KOPT-K1 (cell line): ENCODE measurements around the gene MAN2B2.
"Not testable (repeated sequence)": the region's sequence is repeated elsewhere in the genome, so short reads cannot be mapped to it uniquely, and the experiment has no call there.

ENCODE experiments used
- H3K27ac ChIP-seq: fragments of 200-600 bp; sonication (generic); 2 replicates; pipeline ENCODE4 v1.5.1; 2016; ENCODE audit warnings: antibody characterized with exemption, mild to moderate bottlenecking, low read depth, low read length; ENCODE audit not compliant: poor library complexity, severe bottlenecking
- H3K36me3 ChIP-seq: fragments of 200-600 bp; sonication (generic); 2 replicates; pipeline ENCODE4 v1.5.1; 2017; ENCODE audit warnings: antibody characterized with exemption, mild to moderate bottlenecking, low read length, moderate library complexity; ENCODE audit not compliant: insufficient read depth
- H3K9me3 ChIP-seq: fragments of 200-600 bp; sonication (generic); 2 replicates; pipeline ENCODE4 v1.5.1; 2017; ENCODE audit warnings: antibody characterized with exemption, low read length, mild to moderate bottlenecking; ENCODE audit not compliant: insufficient read depth, poor library complexity, severe bottlenecking

Gene MAN2B2

DNA sequence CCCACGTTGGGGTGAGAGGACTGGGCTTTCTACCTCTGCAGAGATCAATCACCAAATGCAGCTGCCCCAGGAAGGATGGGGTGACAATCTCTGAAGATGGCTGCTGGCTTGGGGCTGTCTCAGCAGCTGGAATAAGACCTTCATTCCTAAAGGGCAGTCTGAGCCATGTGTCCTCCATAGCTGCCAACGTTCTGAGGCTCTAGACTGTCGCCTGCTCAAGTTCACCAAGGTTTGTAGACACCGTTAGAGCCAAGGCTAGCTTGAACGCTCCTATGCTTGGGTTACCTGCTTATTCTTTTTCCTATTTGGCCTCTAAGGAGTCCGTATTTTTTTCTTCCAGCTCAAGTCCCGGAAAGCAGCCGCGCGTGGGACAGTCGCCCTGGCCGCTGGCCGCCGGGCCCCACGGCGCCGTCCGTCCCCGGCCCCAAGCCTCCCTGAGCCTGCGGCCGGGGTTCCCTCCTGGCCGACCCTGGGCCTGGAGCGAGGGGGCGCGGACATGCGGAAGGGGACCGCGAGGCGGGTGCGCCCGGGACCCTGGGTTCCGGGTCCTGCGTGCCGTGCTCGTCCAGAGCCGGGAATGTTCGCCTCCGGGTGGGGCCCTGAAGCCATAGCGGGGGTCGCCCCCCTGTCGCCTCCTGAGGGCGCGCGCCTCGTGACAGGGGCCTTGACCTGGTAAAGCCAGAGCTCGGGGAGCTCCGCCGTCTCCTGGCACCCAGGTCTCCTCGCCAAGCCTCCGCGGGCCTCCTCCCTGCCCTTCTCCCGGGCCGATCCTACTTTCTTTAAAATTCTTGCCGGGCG lies 88.8 kb downstream of the MAN2B2 start:
- Histone ChIP-seq H3K9me3 (no peaks in the 10 kb centered on the region), H3K36me3 (no peaks in the 10 kb centered on the region), H3K27ac (no peak overlapping the region)

DNA sequence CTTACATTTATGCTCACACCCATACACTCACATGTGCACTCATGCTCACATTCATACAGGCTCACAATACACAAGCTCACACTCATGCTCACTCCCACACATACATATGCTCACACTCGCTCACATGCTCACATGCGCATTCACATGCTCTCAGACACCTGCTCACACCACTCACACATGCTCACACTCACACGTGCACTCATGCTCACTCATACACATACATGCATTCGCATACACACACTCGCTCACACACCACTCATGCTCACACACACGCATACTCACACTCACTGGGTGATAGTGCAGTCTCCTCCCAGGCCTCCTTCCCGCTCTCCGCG lies 90.3 kb downstream of the MAN2B2 start:
- H3K36me3 ChIP-seq = no peaks in the 10 kb centered on the region
- no peaks in the 10 kb centered on the region for H3K9me3 ChIP-seq
- H3K27ac ChIP-seq = no peak overlapping the region

DNA sequence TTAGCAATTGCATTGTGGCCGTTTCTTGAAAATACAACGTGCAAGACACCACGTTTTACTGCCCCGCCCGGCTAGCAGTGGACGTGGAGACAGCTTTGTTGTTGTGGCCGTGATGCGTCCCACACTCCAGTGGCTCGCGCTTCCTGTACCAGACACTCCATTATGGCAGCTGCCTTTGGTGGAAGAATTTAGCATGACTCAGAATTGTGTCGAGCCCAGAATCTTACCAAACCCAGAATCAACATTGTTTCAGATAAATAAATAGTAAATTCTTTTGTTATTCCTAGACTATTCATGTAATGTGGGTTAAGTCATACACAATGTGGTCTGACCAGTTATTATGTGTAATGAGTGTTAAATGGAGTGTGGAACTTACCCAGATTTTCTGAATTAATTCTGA lies 93.4 kb downstream of the MAN2B2 start:
- no peak overlapping the region for H3K27ac ChIP-seq

DNA sequence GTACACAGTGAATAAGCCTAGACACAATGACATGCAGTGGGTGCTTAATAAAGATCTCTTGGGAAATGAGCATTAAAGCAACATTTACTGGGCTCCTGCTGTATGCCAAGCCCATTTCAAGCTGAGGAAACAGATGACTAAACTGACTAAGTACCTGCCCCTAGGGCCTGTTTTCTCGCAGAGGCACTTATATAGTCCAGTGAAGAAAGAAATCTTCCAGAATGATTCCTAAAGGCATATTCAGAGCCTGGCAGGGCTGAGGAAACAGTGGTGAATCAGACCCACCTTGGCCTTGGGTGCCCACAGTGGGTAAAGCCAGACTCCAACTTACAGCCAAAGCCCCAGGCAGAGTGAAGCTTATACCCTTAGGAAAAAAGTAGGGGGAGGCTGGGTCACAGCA lies 96.7 kb downstream of the MAN2B2 start:
- Histone ChIP-seq H3K36me3 (peaks cover 19% of the 10 kb centered on the region), H3K9me3 (peaks cover 4% of the 10 kb centered on the region), H3K27ac (no peak overlapping the region)

More for the DNA sequence above, 93.4 kb downstream of the MAN2B2 start:
- H3K9me3 ChIP-seq = peaks cover 4% of the 10 kb centered on the region
- H3K36me3 ChIP-seq = no peaks in the 10 kb centered on the region

DNA sequence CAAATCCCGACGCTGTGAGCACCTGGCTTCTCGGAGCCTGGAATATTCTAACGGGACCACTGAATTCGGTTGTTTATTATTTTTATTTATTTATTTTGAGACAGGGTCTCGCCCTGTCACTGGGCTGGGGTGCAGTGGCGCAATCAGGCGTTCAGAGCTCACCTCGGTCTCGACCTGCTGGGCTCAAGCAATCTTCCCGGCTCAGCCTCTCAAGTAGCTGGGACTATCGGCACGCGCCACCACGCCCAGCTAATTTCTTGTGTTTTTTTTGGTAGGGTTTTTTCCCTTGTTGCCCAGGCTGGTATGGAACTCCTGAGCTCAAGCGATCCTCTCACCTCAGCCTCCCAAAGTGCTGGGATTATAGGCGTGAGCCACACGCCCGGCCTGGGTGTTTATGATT lies 97.1 kb downstream of the MAN2B2 start:
- Histone ChIP-seq H3K36me3 (peaks cover 24% of the 10 kb centered on the region), H3K27ac (no peak overlapping the region), H3K9me3 (peaks cover 4% of the 10 kb centered on the region)

DNA sequence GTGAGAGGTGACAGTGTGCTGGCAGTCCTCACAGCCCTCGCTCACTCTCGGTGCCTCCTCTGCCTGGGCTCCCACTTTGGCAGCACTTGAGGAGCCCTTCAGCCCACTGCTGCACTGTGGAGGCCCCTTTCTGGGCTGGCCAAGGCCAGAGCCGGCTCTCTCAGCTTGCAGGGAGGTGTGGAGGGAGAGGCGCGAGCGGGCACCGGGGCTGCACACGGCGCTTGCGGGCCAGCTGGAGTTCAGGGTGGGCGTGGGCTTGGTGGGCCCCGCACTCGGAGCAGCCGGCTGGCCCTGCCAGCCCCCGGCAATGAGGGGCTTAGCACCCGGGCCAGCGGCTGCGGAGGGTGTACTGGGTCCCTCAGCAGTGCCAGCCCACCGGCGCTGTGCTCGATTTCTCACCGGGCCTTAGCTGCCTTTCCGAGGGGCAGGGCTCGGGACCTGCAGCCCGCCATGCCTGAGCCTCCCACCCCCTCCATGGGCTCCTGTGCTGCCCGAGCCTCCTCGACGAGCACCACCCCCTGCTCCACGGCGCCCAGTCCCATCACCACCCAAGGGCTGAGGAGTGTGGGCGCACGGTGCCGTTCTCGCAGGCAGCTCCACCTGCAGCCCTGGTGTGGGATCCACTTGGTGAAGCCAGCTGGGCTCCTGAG lies 97.7 kb downstream of the MAN2B2 start:
- Histone ChIP-seq H3K27ac (peak overlapping the region; percentile 92), H3K36me3 (peaks cover 29% of the 10 kb centered on the region)
- H3K9me3 ChIP-seq = not testable (repeated sequence)
